ENCODE results near the gene BAZ2A.

DNA sequence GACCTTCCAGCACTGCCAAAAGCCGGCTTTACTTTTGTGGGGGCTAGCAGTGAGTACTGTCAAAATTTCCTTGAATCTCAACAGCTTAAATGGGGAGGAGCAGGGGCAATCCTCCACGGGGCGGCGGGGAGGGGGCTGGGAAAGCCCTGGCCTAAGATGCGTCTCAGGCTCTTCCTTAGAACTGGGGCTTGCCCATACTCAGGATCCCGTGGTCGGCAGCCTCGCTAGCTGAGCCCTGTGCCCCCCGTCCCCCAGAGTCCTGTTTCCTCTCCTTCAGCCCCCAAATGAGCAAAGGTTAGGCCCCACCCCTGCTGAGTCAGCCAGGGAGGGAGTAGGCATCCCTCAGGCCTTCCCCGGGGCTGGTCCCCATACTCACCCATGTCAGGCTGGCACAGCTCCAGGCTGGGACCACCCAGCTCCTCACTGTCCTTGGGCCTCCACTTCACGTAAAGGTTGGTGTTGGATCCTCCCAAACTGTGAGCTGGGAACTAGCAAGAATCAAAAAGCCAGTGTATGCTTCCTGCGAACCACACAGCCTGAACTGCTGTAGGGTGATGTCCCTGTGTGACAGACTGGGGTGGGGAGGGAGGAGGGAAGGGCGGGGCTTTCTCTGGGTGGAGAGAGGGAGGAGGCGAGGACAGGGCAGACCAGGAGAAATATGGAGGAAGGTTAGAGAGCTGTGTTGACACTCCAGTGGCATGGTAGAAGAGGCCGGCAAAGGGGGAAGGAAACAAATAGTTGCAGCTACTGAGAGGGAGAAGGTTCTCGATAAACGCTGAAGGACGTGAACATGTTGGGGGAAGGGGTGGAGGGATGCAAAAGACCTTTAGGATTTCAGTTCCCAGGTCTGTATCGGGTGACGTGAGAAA, 5.9 kb upstream of the BAZ2A start:
- TF ChIP-seq, protein P1, sequence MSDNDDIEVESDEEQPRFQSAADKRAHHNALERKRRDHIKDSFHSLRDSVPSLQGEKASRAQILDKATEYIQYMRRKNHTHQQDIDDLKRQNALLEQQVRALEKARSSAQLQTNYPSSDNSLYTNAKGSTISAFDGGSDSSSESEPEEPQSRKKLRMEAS (IDR thresholded peaks at IDR 0.05; ENCODE audit: insufficient read depth, insufficient read length) = no peak
- TF ChIP-seq, protein P2, sequence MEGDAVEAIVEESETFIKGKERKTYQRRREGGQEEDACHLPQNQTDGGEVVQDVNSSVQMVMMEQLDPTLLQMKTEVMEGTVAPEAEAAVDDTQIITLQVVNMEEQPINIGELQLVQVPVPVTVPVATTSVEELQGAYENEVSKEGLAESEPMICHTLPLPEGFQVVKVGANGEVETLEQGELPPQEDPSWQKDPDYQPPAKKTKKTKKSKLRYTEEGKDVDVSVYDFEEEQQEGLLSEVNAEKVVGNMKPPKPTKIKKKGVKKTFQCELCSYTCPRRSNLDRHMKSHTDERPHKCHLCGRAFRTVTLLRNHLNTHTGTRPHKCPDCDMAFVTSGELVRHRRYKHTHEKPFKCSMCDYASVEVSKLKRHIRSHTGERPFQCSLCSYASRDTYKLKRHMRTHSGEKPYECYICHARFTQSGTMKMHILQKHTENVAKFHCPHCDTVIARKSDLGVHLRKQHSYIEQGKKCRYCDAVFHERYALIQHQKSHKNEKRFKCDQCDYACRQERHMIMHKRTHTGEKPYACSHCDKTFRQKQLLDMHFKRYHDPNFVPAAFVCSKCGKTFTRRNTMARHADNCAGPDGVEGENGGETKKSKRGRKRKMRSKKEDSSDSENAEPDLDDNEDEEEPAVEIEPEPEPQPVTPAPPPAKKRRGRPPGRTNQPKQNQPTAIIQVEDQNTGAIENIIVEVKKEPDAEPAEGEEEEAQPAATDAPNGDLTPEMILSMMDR (IDR thresholded peaks at IDR 0.05; ENCODE audit: extremely low read depth in 1 of 2, insufficient read depth in 1 of 2, low read depth in 1 of 2, low read length in 2 of 2) = no peak
- peak; percentile 9 for TF ChIP-seq POLR2A (IDR thresholded peaks at IDR 0.05; ENCODE audit: low read depth, low read length)
- no peak for TF ChIP-seq POLR2AphosphoS5 (IDR thresholded peaks at IDR 0.05; ENCODE audit: insufficient read depth, low read depth, low read length)
- TF ChIP-seq JUN (IDR thresholded peaks at IDR 0.05; ENCODE audit: borderline replicate concordance, insufficient read depth, insufficient read length, low read depth) = no peak
- no peak for TF ChIP-seq EZH2 (IDR thresholded peaks at IDR 0.05; ENCODE audit: borderline replicate concordance, low read depth, low read length, severe bottlenecking)
- TF ChIP-seq FOS (IDR thresholded peaks at IDR 0.05; ENCODE audit: borderline replicate concordance, insufficient read depth, low read length) = peak; percentile 45
- TF ChIP-seq GATA2 (IDR thresholded peaks at IDR 0.05; ENCODE audit: insufficient read depth, insufficient read length, low read depth, low read length) = no peak
- no peak for TF ChIP-seq MYC (IDR thresholded peaks at IDR 0.05; ENCODE audit: low read depth, low read length)
